ENCODE results near the gene USP17L25. TPM values are rescaled to one million over a fixed set of nuclear protein-coding genes. Genes with fewer than 3 reads are reported as not detected.
"Not testable (repeated sequence)": the region's sequence is repeated elsewhere in the genome, so short reads cannot be mapped to it uniquely, and the experiment has no call there.

USP17L25 gene
- not detected for total RNA-seq

GRCh38 chr4:9329611-9330010, at the start of gene USP17L25:
Gene USP17L25 (plus strand): TSS chr4:9329911. CDS start chr4:9329911, 0 bp downstream.
- not testable (repeated sequence) for DNase-seq (ENCODE audit: low spot score); ATAC-seq

- DNase-seq (ENCODE audit: low spot score); ATAC-seq: not testable (repeated sequence)
Observed at GRCh38 chr4:9324191-9324590, 5.5 kb upstream of the USP17L25 start.

- not testable (repeated sequence) for DNase-seq (ENCODE audit: low spot score); ATAC-seq
Observed at GRCh38 chr4:9324865-9325264, 4.8 kb upstream of the USP17L25 start, which contains the start of gene USP17L24. Gene USP17L24 (plus strand): TSS chr4:9325165. CDS start chr4:9325165, 0 bp downstream.

GRCh38 chr4:9334358-9334757, 4.6 kb downstream of the USP17L25 start, which contains the start of gene USP17L26:
Gene USP17L26 (plus strand): TSS chr4:9334658. CDS start chr4:9334658, 0 bp downstream.
- not testable (repeated sequence) for DNase-seq (ENCODE audit: low spot score)

GRCh38 chr4:9339103-9339502, 9.4 kb downstream of the USP17L25 start, which contains the start of gene USP17L5:
Gene USP17L5 (plus strand): TSS chr4:9339403. CDS start chr4:9339403, 0 bp downstream.
- not testable (repeated sequence) for DNase-seq (ENCODE audit: low spot score); ATAC-seq

More at GRCh38 chr4:9334358-9334757, 4.6 kb downstream of the USP17L25 start, which contains the start of gene USP17L26:
- ATAC-seq: not testable (repeated sequence)

- DNase-seq (ENCODE audit: low spot score); ATAC-seq: not testable (repeated sequence)
Observed at GRCh38 chr4:9343848-9344247, 14.1 kb downstream of the USP17L25 start, which contains the start of gene USP17L27. Gene USP17L27 (plus strand): TSS chr4:9344148. CDS start chr4:9344148, 0 bp downstream.

- not testable (repeated sequence) for ATAC-seq; DNase-seq (ENCODE audit: low spot score)
Observed at GRCh38 chr4:9348593-9348992, 18.9 kb downstream of the USP17L25 start, which contains the start of gene USP17L28. Gene USP17L28 (plus strand): TSS chr4:9348893. CDS start chr4:9348893, 0 bp downstream.

GRCh38 chr4:9350866-9351265, 21.2 kb downstream of the USP17L25 start:
- not testable (repeated sequence) for ATAC-seq; DNase-seq (ENCODE audit: low spot score)

GRCh38 chr4:9353338-9353737, 23.6 kb downstream of the USP17L25 start, which contains the start of gene USP17L29:
Gene USP17L29 (plus strand): TSS chr4:9353638. CDS start chr4:9353638, 0 bp downstream.
- DNase-seq (ENCODE audit: low spot score); ATAC-seq: not testable (repeated sequence)

GRCh38 chr4:9362829-9363228, 33.1 kb downstream of the USP17L25 start, which contains the start of gene USP17L30:
Gene USP17L30 (plus strand): TSS chr4:9363129. CDS start chr4:9363129, 0 bp downstream.
- not testable (repeated sequence) for DNase-seq (ENCODE audit: low spot score); ATAC-seq

- not testable (repeated sequence) for ATAC-seq; DNase-seq (ENCODE audit: low spot score)
Observed at GRCh38 chr4:9379881-9380280, 50.2 kb downstream of the USP17L25 start.

Other genes starting within 250 kb of the USP17L25 start
- not detected for gene FAM90A26, start 159.5 kb upstream of the USP17L25 start, total RNA-seq
- gene USP17L10, start 119.3 kb upstream of the USP17L25 start, total RNA-seq: not detected
- gene USP17L11, start 114.5 kb upstream of the USP17L25 start, total RNA-seq: not detected
- gene USP17L12, start 109.8 kb upstream of the USP17L25 start, total RNA-seq: not detected
- gene USP17L13, start 105.0 kb upstream of the USP17L25 start, total RNA-seq: not detected
- gene USP17L15, start 95.5 kb upstream of the USP17L25 start, total RNA-seq: not detected
- not detected for gene USP17L17, start 86.0 kb upstream of the USP17L25 start, total RNA-seq
- gene USP17L18, start 81.3 kb upstream of the USP17L25 start, total RNA-seq: not detected
- not detected for gene USP17L19, start 76.5 kb upstream of the USP17L25 start, total RNA-seq
- not detected for gene USP17L20, start 71.8 kb upstream of the USP17L25 start, total RNA-seq
- gene USP17L21, start 67.0 kb upstream of the USP17L25 start, total RNA-seq: not detected
- not detected for gene USP17L22, start 62.3 kb upstream of the USP17L25 start, total RNA-seq
- not detected for gene USP17L24, start 4.7 kb upstream of the USP17L25 start, total RNA-seq
- gene USP17L26, start 4.7 kb downstream of the USP17L25 start, total RNA-seq: not detected
- not detected for gene USP17L5, start 9.5 kb downstream of the USP17L25 start, total RNA-seq
- not detected for gene USP17L27, start 14.2 kb downstream of the USP17L25 start, total RNA-seq
- gene USP17L28, start 19.0 kb downstream of the USP17L25 start, total RNA-seq: not detected
- gene USP17L29, start 23.7 kb downstream of the USP17L25 start, total RNA-seq: not detected
- gene USP17L30, start 33.2 kb downstream of the USP17L25 start, total RNA-seq: not detected
- gene DEFB131A, start 114.5 kb downstream of the USP17L25 start, total RNA-seq: not detected

Data from left lobe of liver (tissue), 2 donors.